Activated CD8-positive, alpha-beta memory T cell treated with anti-CD3 and anti-CD28 coated beads for 36 hours (primary cell): ENCODE results near the gene ABCB1. TPM values are rescaled to one million over a fixed set of nuclear protein-coding genes. Genes with fewer than 3 reads are reported as not detected.

Experiments
- total RNA-seq, 2 experiments: library from RNA; stranded (reverse); gene quantifications; one replicate each; pipeline ENCODE4 v1.2.3, GENCODE V29; 2021

ABCB1 gene
- total RNA-seq, 2 experiments from 2014 or later, result 16.0 to 19.7 TPM

Other genes with a start within 250 kb of the ABCB1 start
- under 1 TPM; 0.15 to 0.30 TPM for gene ABCB4, start 125.2 kb downstream of the ABCB1 start, total RNA-seq
- under 1 TPM; 0.75 to 0.89 TPM for gene RUNDC3B, start 27.5 kb upstream of the ABCB1 start, total RNA-seq